ENCODE data around the gene PRICKLE2.

PRICKLE2 gene

DNA sequence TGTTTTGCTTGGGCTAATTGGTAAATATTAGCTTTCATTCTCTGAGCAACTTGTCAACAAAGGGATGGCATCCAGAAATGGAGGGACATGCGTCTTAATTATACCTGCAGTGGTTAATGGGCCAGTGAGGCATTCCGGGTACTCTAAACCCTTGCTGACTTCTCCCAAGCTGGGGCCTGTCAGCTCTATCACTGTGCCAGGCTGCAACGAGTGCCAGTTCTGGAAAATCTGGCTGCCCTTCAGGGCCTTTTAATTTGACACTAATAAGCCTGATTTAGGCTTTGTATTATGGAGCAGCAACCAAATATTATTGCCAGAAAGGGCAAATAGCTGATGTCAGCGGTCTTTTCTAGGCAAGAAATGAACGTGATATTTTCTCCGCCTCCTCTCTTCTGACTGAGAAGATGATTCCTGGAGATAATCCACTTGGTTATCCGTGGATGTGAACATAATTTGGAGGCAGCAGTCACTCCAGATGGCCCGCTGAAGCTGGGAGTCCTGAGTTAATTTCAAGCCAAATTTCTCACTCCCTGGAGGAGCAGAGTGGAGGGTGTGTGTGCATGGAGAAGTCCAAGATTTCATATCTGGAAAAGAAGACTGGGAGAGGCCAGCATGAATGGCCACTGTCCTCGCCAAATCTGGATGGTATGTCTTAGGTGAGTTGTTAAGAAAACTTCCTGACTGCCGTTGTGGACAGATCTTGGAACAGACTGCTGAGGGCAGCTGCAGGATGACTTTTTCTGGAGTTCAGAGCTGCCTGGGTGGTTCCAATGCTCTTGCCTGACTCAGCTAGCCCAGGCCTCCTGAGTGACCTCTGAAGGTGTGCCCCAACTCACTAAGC lies 157.5 kb downstream of the PRICKLE2 start:
- DNase-seq, result peak; percentile 51

GRCh38 chr3:64064804-64065203 lies 160.5 kb downstream of the PRICKLE2 start:
- no peak for DNase-seq

- no peak for DNase-seq
Measured at GRCh38 chr3:64063983-64064438, 161.3 kb downstream of the PRICKLE2 start.

- peak; percentile 55 for DNase-seq
Measured at GRCh38 chr3:64063207-64063982, 161.9 kb downstream of the PRICKLE2 start.

DNA sequence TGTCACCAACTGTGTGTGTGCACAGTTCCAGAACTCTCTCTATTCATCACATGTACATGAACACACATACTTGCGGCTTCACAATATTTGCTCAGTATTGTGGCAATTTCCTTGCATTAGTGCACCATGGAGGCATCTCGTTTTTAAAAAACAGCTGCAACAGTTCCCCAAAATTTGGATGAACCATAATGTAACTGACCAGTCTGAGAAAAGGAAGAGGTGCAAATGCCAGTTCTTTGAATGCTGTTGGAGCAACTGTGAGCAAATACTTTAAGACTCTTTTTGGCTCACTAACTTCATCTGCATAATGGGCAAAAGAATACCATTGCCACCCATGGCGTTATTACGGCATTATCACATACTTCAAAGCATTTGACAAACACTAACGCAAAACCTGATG lies 163.6 kb downstream of the PRICKLE2 start:
- no peak for DNase-seq

DNA sequence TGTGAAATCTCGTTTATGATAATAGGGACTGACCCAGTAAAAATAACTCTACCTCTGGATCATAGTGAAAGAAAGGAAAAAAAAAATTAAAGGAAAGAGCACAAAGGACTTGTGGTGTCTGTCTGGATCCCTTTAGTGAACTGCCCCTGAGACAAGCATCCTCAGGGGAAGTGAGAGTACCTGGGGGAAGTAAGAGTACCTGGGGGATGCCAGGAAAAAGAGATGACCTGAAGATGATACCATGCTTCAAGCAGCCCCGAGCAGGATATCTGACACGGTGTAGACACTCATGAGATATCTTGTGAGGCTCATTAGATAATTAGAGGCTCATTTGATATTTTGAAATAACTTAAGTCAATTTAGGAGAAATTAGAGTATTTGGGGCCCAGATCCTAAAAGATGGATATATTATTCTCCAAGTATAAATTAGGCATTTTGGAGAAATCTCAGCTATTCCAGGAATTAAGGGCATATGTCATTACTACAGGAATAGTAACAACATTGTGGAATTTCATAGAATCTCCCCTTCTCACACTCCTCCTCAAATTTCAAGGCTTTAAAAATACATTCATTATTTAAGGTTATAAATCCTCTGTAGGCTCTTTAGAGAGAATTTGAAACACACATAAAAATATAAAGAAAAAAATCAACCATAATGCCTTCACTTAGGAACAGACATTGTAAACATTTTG lies 165.6 kb downstream of the PRICKLE2 start:
- DNase-seq, result no peak

- peak; percentile 27 for DNase-seq
Measured at GRCh38 chr3:64058566-64058965, 166.7 kb downstream of the PRICKLE2 start.

DNA sequence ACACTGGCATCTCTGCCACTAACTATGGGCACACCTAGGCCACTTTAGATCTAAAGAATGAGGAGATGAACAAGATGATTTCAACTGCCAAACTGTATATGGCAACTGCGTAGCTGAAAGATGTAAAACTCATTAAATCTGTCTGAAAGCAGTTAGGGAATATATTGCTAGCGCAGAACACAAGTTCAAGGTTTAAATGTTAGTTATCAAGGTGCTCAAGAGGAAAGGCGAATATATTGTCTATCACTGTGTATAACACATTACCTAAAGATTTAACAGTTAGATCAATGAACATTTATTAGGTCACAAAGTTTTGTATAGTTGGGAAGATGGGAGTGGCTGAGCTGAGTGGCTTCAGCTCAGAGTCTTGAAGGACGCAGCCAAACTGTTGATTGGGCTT lies 168.0 kb downstream of the PRICKLE2 start:
- no peak for DNase-seq

DNA sequence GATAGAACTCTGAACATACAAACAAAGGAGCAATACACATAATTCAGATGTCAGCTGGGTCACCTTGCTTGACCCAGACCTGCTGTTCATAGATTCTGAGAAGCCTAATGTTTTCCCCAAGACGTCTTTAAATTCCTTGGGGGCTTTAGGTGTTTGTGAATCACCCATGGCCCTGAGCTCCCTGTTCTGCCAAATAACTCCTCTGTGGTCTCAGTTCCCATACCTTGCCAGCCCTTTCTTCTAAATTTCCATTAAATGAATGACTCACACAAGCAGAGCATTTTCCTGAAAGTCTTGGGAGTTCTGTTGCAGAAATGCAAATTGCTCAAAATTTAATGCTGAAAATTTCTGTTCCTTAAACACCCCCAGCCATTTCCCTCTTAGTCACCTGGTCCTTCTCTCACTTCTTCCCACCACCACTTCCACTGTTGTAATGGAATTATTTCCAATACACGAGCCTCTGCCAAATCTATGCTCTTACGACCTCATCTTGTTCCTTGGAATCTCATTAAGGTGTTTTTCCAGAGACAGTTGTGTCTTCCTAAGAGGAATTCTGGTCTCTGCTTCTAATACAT lies 168.6 kb downstream of the PRICKLE2 start:
- no peak for DNase-seq

GRCh38 chr3:64055076-64055475 lies 170.2 kb downstream of the PRICKLE2 start:
- DNase-seq, result no peak

DNA sequence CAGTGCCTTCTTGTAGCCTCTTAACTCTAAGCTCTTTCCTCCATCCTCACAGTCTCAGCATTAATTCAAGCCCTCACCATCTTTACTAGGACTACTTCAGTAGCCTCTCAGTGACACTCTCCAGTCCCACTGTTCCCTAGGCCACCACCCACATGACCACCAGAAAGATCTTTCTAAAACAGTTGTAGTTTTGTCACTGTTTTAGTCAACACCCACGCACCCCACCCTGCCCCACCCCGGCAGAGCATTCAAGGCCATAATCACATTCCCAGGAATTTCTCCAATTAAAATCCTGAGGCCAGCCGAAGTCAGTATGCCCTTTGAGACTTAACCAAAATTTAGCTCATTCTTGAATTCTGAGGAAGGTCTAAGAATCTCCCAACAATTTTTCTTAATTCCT lies 170.8 kb downstream of the PRICKLE2 start:
- DNase-seq, result no peak

DNA sequence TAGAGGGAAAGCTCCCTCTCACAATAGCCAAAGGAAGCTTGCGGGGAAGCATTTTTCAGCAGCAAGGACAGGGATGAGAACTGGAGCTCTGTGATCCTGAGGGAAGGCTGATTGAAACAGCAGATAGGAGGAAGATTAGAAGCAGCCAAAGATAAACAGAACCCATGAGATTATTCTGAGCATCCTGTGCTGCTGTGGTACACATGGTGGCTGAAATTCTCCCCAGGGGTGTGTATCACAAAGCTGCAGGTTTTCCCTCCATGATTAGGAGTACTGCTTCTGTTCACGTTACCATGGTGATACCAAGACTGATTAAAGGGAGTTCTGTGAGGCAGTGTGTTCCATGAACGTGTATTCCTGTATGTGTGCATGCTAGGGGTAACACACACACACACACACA lies 171.7 kb downstream of the PRICKLE2 start:
- peak; percentile 46 for DNase-seq

DNA sequence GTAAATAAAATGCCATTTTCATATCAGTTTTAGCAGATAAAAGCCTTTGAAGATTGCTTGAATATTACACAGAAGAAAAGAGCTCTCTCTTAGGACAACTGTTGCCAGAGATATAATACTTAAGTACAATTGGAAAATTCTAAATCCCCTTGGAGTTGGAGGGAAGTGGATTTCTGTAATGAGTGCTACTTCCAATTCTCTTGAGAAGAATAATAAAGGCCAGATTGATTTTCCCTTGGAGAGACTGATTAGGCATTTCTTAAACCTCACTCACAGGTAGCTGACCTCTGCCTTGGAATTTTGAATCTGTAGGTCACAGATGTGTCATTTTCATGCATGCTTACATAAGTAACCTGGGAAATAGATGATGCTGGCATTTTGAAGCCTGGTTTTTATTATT lies 172.1 kb downstream of the PRICKLE2 start:
- DNase-seq, result no peak

DNA sequence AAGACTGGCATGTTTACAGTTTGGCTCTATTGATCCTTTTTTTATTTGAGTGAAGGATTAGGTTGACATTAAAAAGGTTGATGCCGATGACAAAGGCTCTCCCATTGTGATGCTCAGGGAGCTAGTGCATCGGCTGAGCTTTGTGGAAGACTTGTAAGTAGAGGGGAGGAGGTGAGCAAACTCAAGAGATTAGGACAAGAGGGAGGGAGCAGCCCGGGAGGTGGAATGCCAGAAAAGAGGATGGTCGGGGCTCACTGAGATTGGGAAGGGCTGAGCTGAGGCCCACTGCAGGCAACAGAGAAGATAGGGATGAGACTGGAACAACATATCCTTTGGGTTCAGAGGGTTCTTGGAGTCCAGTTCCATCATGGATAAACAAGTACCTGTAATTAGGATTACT lies 175.4 kb downstream of the PRICKLE2 start:
- no peak for DNase-seq

DNA sequence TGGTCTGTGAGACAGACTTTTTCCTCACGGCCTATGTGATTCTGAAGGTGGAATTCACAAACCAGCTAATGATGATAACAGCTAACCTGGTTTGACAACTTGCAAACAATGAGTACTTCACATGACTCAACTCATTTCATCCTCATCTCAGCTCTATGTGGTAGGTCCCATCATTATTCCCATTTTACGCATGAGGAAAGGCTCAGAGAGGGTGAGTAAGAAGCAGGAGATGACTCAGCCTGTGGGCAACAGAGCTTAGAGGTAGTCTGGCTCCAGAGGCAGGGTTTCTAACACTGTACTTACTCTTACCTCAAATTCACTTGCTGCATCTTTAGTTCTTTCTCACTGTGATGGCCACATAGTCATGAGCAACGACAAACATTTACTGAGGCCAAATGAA lies 176.1 kb downstream of the PRICKLE2 start:
- DNase-seq, result no peak

DNA sequence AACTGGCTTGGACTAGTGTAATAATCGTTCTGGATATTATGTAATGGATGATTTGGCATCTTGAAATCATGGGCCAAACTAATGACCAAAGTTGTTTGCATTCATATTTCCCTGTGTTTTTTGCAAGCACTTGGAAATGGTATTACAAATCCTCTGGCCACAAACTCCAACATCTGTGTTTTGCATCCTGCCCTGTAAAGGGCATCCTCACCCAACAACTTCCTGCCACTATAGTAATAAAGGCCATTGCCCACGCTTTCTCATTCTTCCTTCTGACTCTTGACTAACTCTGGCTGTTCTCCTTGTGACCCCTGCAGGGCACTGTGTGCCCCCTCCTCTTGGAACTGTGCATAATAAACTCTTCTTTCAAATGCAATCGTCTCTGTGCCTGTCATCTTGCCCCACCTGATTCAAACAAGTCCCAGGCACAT lies 176.6 kb downstream of the PRICKLE2 start:
- DNase-seq, result no peak

DNA sequence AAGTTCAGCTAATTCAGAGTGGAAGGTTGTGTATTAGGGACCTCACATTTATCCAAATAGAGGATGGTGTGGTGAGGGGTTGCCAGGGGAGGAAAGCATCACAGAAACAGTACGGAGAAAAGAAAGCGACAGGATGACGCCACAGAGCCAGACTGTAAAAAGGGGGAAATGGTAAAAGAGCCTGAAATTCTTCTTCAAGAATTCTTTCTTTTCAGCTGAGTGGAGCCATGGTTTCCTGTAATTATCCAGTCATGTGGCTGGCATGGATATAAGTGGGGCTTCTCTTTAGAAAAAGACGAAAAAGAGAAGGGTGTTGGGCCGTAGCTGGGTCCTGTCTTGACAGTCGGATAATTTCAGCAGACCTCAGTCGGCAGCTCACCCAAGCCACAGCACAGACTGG lies 177.5 kb downstream of the PRICKLE2 start:
- DNase-seq, result no peak

DNA sequence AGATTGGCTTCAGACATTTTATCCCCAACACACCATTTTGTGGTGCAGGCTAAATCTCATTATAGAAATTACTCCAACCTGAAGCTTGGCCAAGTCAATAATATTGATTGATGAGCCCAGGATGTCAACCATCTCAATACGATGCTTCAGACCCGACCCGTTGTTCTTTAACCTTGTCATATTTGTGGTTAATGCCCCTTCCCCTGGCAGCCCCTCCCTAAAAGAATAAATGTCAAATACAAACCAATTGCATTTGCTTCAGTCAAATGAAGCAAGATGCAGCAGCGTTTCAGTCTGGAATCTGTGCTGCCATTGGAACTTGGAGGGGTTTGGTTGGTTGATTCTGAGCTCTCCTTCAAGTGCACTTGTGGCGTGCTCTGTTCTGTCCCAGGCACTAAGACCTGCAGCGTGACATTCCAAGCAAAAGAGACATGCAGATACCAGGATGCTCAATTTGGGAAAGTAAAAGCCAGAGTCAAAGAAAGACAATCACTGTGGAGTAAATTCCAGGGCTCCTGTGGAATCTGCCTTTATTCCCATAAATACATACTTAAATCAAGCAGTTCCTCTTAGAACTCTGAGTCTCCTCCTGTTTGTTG lies 178.2 kb downstream of the PRICKLE2 start:
- DNase-seq, result no peak

GRCh38 chr3:64046592-64046991 lies 178.7 kb downstream of the PRICKLE2 start:
- peak; percentile 12 for DNase-seq

DNA sequence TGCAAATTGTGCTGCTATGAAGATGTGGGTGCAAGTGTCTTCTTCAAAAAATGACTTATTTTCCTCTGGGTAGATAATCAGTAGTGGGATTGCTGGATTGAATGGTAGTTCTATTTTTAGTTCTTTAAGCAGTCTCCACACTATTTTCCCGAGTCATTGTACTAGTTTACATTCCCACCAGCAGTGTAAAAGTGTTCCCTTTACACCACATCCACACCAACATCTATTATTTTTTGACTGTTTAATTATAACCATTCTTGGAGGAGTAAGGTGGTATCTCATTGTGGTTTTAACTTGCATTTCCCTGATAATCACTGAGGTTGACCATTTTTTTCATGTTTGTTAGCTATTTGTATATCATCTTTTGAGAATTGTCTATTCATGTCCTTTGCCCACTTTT lies 182.3 kb downstream of the PRICKLE2 start:
- DNase-seq, result no peak

Data from NCI-H69 (cell line).